ENCODE measurements around the gene FIGN.

DNA sequence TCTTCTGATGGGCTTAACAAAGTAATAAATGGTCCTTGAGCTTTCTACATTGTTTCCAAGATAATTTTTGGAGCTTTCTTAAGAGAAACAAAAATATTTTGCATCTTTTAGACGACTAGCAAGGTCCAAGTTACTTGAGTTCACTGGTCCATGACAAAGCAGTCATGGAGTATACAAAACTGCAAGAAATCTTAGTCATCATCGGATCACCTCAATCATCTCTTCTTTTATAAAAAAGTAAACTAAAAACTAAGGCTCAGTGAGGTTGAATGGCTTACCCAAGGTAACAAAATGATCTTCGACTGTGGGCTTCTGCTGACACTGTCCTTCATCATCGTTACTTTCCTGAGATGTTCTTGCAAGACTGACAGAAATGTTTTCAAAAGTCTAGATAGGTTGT lies 11.9 kb downstream of the FIGN start:
- TF ChIP-seq POLR2A (IDR thresholded peaks at IDR 0.05; ENCODE audit: low read depth, low read length): no peak
- TF ChIP-seq JUN (IDR thresholded peaks at IDR 0.05; ENCODE audit: borderline replicate concordance, insufficient read depth, insufficient read length, low read depth): no peak
- no peak for TF ChIP-seq CTCF (IDR thresholded peaks at IDR 0.05; ENCODE audit: extremely low read depth in 1 of 2, insufficient read depth in 1 of 2, low read depth in 1 of 2, low read length in 2 of 2)
- TF ChIP-seq EZH2 (IDR thresholded peaks at IDR 0.05; ENCODE audit: borderline replicate concordance, low read depth, low read length, severe bottlenecking): no peak
- no peak for TF ChIP-seq POLR2AphosphoS5 (IDR thresholded peaks at IDR 0.05; ENCODE audit: insufficient read depth, low read depth, low read length)
- no peak for TF ChIP-seq MAX (IDR thresholded peaks at IDR 0.05; ENCODE audit: insufficient read depth, insufficient read length)
- TF ChIP-seq MYC (IDR thresholded peaks at IDR 0.05; ENCODE audit: low read depth, low read length): no peak
